ENCODE measurements around the gene EEF1E1.

Gene EEF1E1

GRCh38 chr6:8087870-8088754 lies 14.2 kb downstream of the EEF1E1 start:
- DNase-seq = no peak

- no peak for DNase-seq
These were observed 15.5 kb downstream of the EEF1E1 start for GRCh38 chr6:8086755-8087306.

- DNase-seq = peak; percentile 97
These were observed 17.3 kb downstream of the EEF1E1 start for GRCh38 chr6:8085053-8085511.

- peak; percentile 34 for DNase-seq
These were observed 17.8 kb downstream of the EEF1E1 start for GRCh38 chr6:8084586-8084985.

- peak; percentile 88 for DNase-seq
These were observed 19.1 kb downstream of the EEF1E1 start for GRCh38 chr6:8082954-8083858.

- no peak for DNase-seq
These were observed 19.8 kb downstream of the EEF1E1 start for GRCh38 chr6:8082572-8082953.

GRCh38 chr6:8080362-8081151 lies 21.8 kb downstream of the EEF1E1 start:
- peak; percentile 71 for DNase-seq

- DNase-seq = no peak
These were observed 23.2 kb downstream of the EEF1E1 start for GRCh38 chr6:8079126-8079525.

- no peak for DNase-seq
These were observed 24.4 kb downstream of the EEF1E1 start for GRCh38 chr6:8077991-8078390.

GRCh38 chr6:8075704-8076103 lies 26.6 kb downstream of the EEF1E1 start:
- DNase-seq = no peak

- no peak for DNase-seq
These were observed 27.2 kb downstream of the EEF1E1 start for GRCh38 chr6:8075185-8075584.

GRCh38 chr6:8074213-8074612 lies 28.1 kb downstream of the EEF1E1 start:
- no peak for DNase-seq

- DNase-seq = no peak
These were observed 28.6 kb downstream of the EEF1E1 start for GRCh38 chr6:8073758-8074157.

- no peak for DNase-seq
These were observed 31.6 kb downstream of the EEF1E1 start for GRCh38 chr6:8070718-8071117.

GRCh38 chr6:8069631-8070284 lies 32.6 kb downstream of the EEF1E1 start:
- no peak for DNase-seq

- no peak for DNase-seq
These were observed 33.2 kb downstream of the EEF1E1 start for GRCh38 chr6:8069151-8069550.

GRCh38 chr6:8066108-8066507 lies 36.2 kb downstream of the EEF1E1 start:
- no peak for DNase-seq

- no peak for DNase-seq
These were observed 36.8 kb downstream of the EEF1E1 start for GRCh38 chr6:8065519-8065911.

- no peak for DNase-seq
These were observed 37.5 kb downstream of the EEF1E1 start for GRCh38 chr6:8064638-8065518.

GRCh38 chr6:8063761-8064637 lies 38.3 kb downstream of the EEF1E1 start, which contains the start of gene BLOC1S5:
BLOC1S5 (minus strand) TSS chr6:8064389; CDS start chr6:8064376, 13 bp downstream.
- peak; percentile 98 for DNase-seq
